ENCODE data around the gene DCTN5. TPM values are rescaled to one million over a fixed set of nuclear protein-coding genes. Genes with fewer than 3 reads are reported as not detected.

DCTN5 gene
- total and polyA plus RNA-seq, 2 of the 13 experiments (the other 11 are each of a cell fraction or from before 2014, with no cell fraction given) = 105 to 207 TPM

DNA sequence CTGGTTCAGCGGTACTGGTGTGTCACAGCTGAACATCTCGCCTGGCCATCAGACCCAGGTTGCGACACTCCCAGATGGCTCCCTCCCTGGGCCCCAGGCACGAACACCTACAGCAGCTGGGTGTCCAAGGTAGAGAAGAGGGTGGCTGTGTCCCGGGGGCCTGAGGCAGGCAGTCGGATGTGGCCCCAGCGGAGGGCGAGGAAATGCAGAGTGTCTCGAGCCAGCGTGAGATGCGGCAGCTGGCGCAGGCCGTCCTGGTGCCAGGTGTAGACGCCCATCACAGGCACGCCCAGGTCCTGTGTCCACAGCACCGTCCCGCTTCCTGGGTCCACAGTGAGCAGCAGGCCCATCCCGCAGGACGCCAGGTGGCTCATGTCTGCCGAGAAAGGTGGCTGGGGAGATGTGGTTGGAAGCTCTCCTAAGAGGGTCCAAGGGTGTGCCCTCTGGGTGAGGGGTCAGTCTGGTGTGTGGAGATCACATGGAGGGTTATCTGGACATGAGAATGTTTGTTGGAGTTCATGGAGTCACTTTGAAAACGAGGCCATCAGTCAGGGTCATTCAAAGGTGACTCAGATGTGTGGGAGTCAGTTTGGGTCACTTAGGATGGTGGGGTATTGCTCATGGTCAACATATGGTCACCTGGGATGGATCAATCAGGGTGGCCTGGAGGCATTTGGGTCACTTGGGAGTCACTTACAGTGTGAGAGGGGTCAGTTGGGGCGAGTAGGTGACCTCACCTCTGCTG is 63.7 kb downstream of the DCTN5 start (continued):
- no peak for TF ChIP-seq ZNF33A (CRISPR knock-in tag; IDR thresholded peaks at IDR 0.05; ENCODE audit: borderline replicate concordance)
- no peak for TF ChIP-seq ZHX2 (IDR thresholded peaks at IDR 0.05; ENCODE audit: low read depth)
- TF ChIP-seq ZHX2 (CRISPR knock-in tag; IDR thresholded peaks at IDR 0.05; ENCODE audit: borderline replicate concordance) = no peak
- TF ChIP-seq FOSL2 (CRISPR knock-in tag; IDR thresholded peaks at IDR 0.05) = peak; percentile 28; the same call in 1 of the 2 replicates
- no peak for TF ChIP-seq HOXA7 (CRISPR knock-in tag; IDR thresholded peaks at IDR 0.05)
- peak; percentile 84 for TF ChIP-seq SKI (IDR thresholded peaks at IDR 0.05; ENCODE audit: partially characterized antibody)
- no peak for TF ChIP-seq NFIB (CRISPR knock-in tag; IDR thresholded peaks at IDR 0.05; ENCODE audit: borderline replicate concordance)
- no peak for TF ChIP-seq ZNF567 (CRISPR knock-in tag; IDR thresholded peaks at IDR 0.05; ENCODE audit: borderline replicate concordance)
- no peak for TF ChIP-seq ETS1 (CRISPR knock-in tag; IDR thresholded peaks at IDR 0.05)
- no peak for TF ChIP-seq JARID2 (CRISPR knock-in tag; IDR thresholded peaks at IDR 0.05; ENCODE audit: insufficient replicate concordance)
- TF ChIP-seq FOXO1 (CRISPR knock-in tag; IDR thresholded peaks at IDR 0.05) = no peak
- TF ChIP-seq ZBTB10 (CRISPR knock-in tag; IDR thresholded peaks at IDR 0.05; ENCODE audit: borderline replicate concordance) = no peak
- TF ChIP-seq, protein P1, sequence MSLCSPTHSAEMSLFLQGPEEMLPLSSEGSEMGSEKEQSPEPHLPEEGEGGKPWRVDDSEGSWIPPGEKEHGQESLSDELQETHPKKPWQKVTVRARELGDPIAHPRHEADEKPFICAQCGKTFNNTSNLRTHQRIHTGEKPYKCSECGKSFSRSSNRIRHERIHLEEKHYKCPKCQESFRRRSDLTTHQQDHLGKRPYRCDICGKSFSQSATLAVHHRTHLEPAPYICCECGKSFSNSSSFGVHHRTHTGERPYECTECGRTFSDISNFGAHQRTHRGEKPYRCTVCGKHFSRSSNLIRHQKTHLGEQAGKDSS (CRISPR knock-in tag; IDR thresholded peaks at IDR 0.05; ENCODE audit: borderline replicate concordance, low read depth) = peak; percentile 79; the same call in 1 of the 2 replicates
- TF ChIP-seq, protein P2, sequence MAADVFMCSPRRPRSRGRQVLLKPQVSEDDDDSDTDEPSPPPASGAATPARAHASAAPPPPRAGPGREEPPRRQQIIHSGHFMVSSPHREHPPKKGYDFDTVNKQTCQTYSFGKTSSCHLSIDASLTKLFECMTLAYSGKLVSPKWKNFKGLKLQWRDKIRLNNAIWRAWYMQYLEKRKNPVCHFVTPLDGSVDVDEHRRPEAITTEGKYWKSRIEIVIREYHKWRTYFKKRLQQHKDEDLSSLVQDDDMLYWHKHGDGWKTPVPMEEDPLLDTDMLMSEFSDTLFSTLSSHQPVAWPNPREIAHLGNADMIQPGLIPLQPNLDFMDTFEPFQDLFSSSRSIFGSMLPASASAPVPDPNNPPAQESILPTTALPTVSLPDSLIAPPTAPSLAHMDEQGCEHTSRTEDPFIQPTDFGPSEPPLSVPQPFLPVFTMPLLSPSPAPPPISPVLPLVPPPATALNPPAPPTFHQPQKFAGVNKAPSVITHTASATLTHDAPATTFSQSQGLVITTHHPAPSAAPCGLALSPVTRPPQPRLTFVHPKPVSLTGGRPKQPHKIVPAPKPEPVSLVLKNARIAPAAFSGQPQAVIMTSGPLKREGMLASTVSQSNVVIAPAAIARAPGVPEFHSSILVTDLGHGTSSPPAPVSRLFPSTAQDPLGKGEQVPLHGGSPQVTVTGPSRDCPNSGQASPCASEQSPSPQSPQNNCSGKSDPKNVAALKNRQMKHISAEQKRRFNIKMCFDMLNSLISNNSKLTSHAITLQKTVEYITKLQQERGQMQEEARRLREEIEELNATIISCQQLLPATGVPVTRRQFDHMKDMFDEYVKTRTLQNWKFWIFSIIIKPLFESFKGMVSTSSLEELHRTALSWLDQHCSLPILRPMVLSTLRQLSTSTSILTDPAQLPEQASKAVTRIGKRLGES (CRISPR knock-in tag; IDR thresholded peaks at IDR 0.05; ENCODE audit: borderline replicate concordance) = no peak
